Left lung (tissue), 10 donors: ENCODE data around the gene POLDIP3. TPM values are rescaled to one million over a fixed set of nuclear protein-coding genes. Genes with fewer than 3 reads are reported as not detected.
"Not testable (repeated sequence)": the region's sequence is repeated elsewhere in the genome, so short reads cannot be mapped to it uniquely, and the experiment has no call there.

Source experiments
- ATAC-seq: fragments of 200-7000 bp; cut with Tn5 transposase; one replicate; pipeline ENCODE4 v1.9.1; 2020; ENCODE audit warnings: moderate library complexity
- DNase-seq, 4 donors: peaks; one replicate each; pipeline ENCODE4 v3.0.0-alpha.2; 2013 to 2020
- H3K27ac ChIP-seq, 2 donors: fragments of 200-600 bp; sonication (generic) in 1 of 2; one replicate each; pipeline versions ENCODE4 v1.5.0 to v1.8.0; 2020 to 2021
- H3K27me3 ChIP-seq, 2 donors: fragments of 200-600 bp; sonication (generic) in 1 of 2; one replicate each; pipeline versions ENCODE4 v1.5.0 to v1.8.0; 2020 to 2021
- H3K36me3 ChIP-seq, 2 donors: fragments of 200-600 bp; sonication (generic) in 1 of 2; one replicate each; pipeline versions ENCODE4 v1.5.0 to v1.8.0; 2020 to 2021
- H3K4me1 ChIP-seq, 2 donors: fragments of 200-600 bp; one replicate each; pipeline ENCODE4 v1.8.0; 2021
- H3K4me3 ChIP-seq, 2 donors: fragments of 200-600 bp; sonication (generic) in 1 of 2; one replicate each; pipeline versions ENCODE4 v1.5.0 to v1.8.0; 2020 to 2021; ENCODE audit warnings: mild to moderate bottlenecking in 1 of 2
- H3K9me3 ChIP-seq, 2 donors: fragments of 200-600 bp; sonication (generic) in 1 of 2; one replicate each; pipeline versions ENCODE4 v1.5.0 to v1.8.0; 2020 to 2021
- CTCF ChIP-seq, 2 donors: fragments of 200-600 bp; sonication (generic) in 1 of 2; IDR thresholded peaks; one replicate each; pipeline versions ENCODE4 v1.5.0 to v1.8.0; 2021; ENCODE audit warnings: antibody characterized with exemption in 2 of 2
- intact Hi-C, 2 donors: fragments of 100-400 bp; cut with DNase I; formaldehyde crosslinking; loops; one replicate each; pipeline versions ENCODE4 v1.11.2 to v1.14.2; 2022
- polyA plus RNA-seq, 6 donors: library from polyadenylated mRNA; unstranded; fragments of 120-200 nt; gene quantifications; one replicate each; pipeline ENCODE4 v1.2.1, GENCODE V29; 2013; ENCODE audit not compliant: insufficient read length in 6 of 6
- total RNA-seq, 2 donors: library from RNA; stranded (reverse); fragmentation: NEBNext Ultra II Directional; extraction: Animal tissue kit (Norgen Biotek cat#: 25700); gene quantifications; one replicate each; pipeline ENCODE4 v1.2.1, GENCODE V29; 2021
- donor health status: DM: no; HTN: yes; CAD: no.
- donor health status: DM: no; HTN: no; CAD: no.

Gene POLDIP3
- total and polyA plus RNA-seq, 8 donors = 56.6 to 126 (median 108) TPM

DNA sequence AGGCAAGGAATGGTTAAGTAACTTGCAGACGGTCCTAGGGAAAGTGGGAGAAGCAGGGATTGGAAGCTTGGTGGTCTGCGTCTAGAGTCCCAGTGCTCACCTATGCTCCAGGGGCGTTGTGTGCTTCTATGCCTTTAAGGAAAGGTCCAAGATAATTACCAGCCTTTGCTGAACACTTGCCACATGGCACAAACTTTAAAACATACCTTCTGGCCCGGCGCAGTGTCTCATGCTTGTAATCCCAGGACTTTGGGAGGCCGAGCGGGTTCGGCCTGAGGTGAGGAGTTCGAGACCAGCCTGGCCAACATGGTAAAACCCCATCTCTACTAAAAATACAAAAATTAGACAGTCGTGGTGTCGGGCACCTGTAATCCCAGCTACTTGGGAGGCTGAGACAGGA, 2.3 kb downstream of the POLDIP3 start:
- Histone ChIP-seq H3K9me3 (no peaks in the 10 kb centered on the region), H3K4me3 (peak overlapping the region in 1 of 2 donors; percentile 75), H3K36me3 (peaks cover 0 to 27% of the 10 kb centered on the region in 2 donors), H3K27ac (peak overlapping the region in 1 of 2 donors; percentile 98), H3K4me1 (peaks cover 44 to 75% of the 10 kb centered on the region in 2 donors), H3K27me3 (no peaks in the 10 kb centered on the region)
- TF ChIP-seq CTCF (IDR thresholded peaks at IDR 0.05) = no peak
- intact Hi-C loops = no loop called here
- ATAC-seq (no peak), DNase-seq (no peak)

GRCh38 chr22:42611051-42611450, 3.6 kb downstream of the POLDIP3 start:
- intact Hi-C loops = no loop called here
- no peaks in the 10 kb centered on the region for H3K9me3 ChIP-seq
- peak overlapping the region in 1 of 2 donors; percentile 53 for H3K27ac ChIP-seq
- DNase-seq (no peak), ATAC-seq (no peak)
- TF ChIP-seq CTCF (IDR thresholded peaks at IDR 0.05) = no peak
- H3K27me3 ChIP-seq = no peaks in the 10 kb centered on the region
- H3K4me3 ChIP-seq = no peak overlapping the region
- H3K36me3 ChIP-seq = peaks cover 0 to 28% of the 10 kb centered on the region in 2 donors
- H3K4me1 ChIP-seq = peaks cover 44 to 72% of the 10 kb centered on the region in 2 donors

GRCh38 chr22:42610186-42610585, 4.5 kb downstream of the POLDIP3 start:
- Histone ChIP-seq H3K4me3 (no peak overlapping the region), H3K4me1 (peaks cover 44 to 68% of the 10 kb centered on the region in 2 donors), H3K36me3 (peaks cover 0 to 37% of the 10 kb centered on the region in 2 donors), H3K27ac (peak overlapping the region; percentile 53 to 62), H3K9me3 (no peaks in the 10 kb centered on the region), H3K27me3 (no peaks in the 10 kb centered on the region)
- no peak for TF ChIP-seq CTCF (IDR thresholded peaks at IDR 0.05)
- no peak for ATAC-seq
- peak in 3 of 4 donors; percentile 38 to 83 (median 66) for DNase-seq
- intact Hi-C loops = no loop called here

- no peaks in the 10 kb centered on the region for H3K27me3 ChIP-seq
- H3K4me3 ChIP-seq = no peak overlapping the region
- TF ChIP-seq CTCF (IDR thresholded peaks at IDR 0.05) = no peak
- peaks cover 51 to 79% of the 10 kb centered on the region in 2 donors for H3K4me1 ChIP-seq
- peak in 1 of 4 donors; percentile 51 for DNase-seq
- intact Hi-C loops = no loop called here
- no peaks in the 10 kb centered on the region for H3K9me3 ChIP-seq
- H3K27ac ChIP-seq = peak overlapping the region; percentile 53 to 62
- ATAC-seq = peak; percentile 20
- peaks cover 0 to 39% of the 10 kb centered on the region in 2 donors for H3K36me3 ChIP-seq
Measured at GRCh38 chr22:42608823-42609361, 5.8 kb downstream of the POLDIP3 start.

- no peak for TF ChIP-seq CTCF (IDR thresholded peaks at IDR 0.05)
- Histone ChIP-seq H3K4me3 (no peak overlapping the region), H3K27me3 (no peaks in the 10 kb centered on the region), H3K9me3 (no peaks in the 10 kb centered on the region), H3K4me1 (peaks cover 49 to 77% of the 10 kb centered on the region in 2 donors), H3K27ac (peak overlapping the region; percentile 53 to 62), H3K36me3 (peaks cover 0 to 39% of the 10 kb centered on the region in 2 donors)
- ATAC-seq = no peak
- DNase-seq = peak in 2 of 4 donors; percentile 67 to 71
- intact Hi-C loops = no loop called here
Measured at GRCh38 chr22:42608136-42608822, 6.4 kb downstream of the POLDIP3 start.

- peak in 1 of 4 donors; percentile 69 for DNase-seq
- H3K9me3 ChIP-seq, H3K4me3 ChIP-seq, intact Hi-C loops, H3K27me3 ChIP-seq, ATAC-seq: not testable (repeated sequence)
- peaks cover 0 to 45% of the 10 kb centered on the region in 2 donors for H3K36me3 ChIP-seq
- peak overlapping the region; percentile 26 to 28 for H3K27ac ChIP-seq
- peaks cover 42 to 77% of the 10 kb centered on the region in 2 donors for H3K4me1 ChIP-seq
Measured at GRCh38 chr22:42607641-42608040, 7.0 kb downstream of the POLDIP3 start.
